HG03097 (cell line): Measurements from ENCODE around the gene BDKRB2.

Source experiments
- ATAC-seq: cut with Tn5 transposase; IDR thresholded peaks from one replicate; pipeline ENCODE4 v1.9.1; 2021; ENCODE audit not compliant: unreplicated experiment, low FRiP score

BDKRB2 gene

GRCh38 chr14:96267336-96267735 lies 62.7 kb downstream of the BDKRB2 start:
- no peak for ATAC-seq

GRCh38 chr14:96267916-96268315 lies 63.3 kb downstream of the BDKRB2 start:
- no peak for ATAC-seq

GRCh38 chr14:96268431-96269358 lies 64.1 kb downstream of the BDKRB2 start:
- no peak for ATAC-seq

- ATAC-seq = no peak
These were observed 64.7 kb downstream of the BDKRB2 start for GRCh38 chr14:96269359-96269710.

- ATAC-seq = no peak
These were observed 66.2 kb downstream of the BDKRB2 start for GRCh38 chr14:96270565-96271420.

- ATAC-seq = no peak
These were observed 66.8 kb downstream of the BDKRB2 start for GRCh38 chr14:96271421-96271762.

- ATAC-seq = no peak
These were observed 68.3 kb downstream of the BDKRB2 start for GRCh38 chr14:96272777-96273473.

GRCh38 chr14:96273629-96274028 lies 69.0 kb downstream of the BDKRB2 start:
- no peak for ATAC-seq

- ATAC-seq = no peak
These were observed 69.5 kb downstream of the BDKRB2 start for GRCh38 chr14:96274122-96274521.

GRCh38 chr14:96274543-96274942 lies 69.9 kb downstream of the BDKRB2 start:
- ATAC-seq = no peak

- no peak for ATAC-seq
These were observed 70.8 kb downstream of the BDKRB2 start for GRCh38 chr14:96275177-96276112.

- no peak for ATAC-seq
These were observed 73.3 kb downstream of the BDKRB2 start for GRCh38 chr14:96277890-96278289.

- ATAC-seq = no peak
These were observed 74.9 kb downstream of the BDKRB2 start for GRCh38 chr14:96279564-96279963.

GRCh38 chr14:96280104-96280503 lies 75.5 kb downstream of the BDKRB2 start:
- no peak for ATAC-seq

- no peak for ATAC-seq
These were observed 76.8 kb downstream of the BDKRB2 start for GRCh38 chr14:96281486-96281885.

- ATAC-seq = no peak
These were observed 79.4 kb downstream of the BDKRB2 start for GRCh38 chr14:96284008-96284407.

- ATAC-seq = no peak
These were observed 79.8 kb downstream of the BDKRB2 start for GRCh38 chr14:96284430-96284829.

- no peak for ATAC-seq
These were observed 81.0 kb downstream of the BDKRB2 start for GRCh38 chr14:96285667-96286066.

GRCh38 chr14:96286251-96286650 lies 81.6 kb downstream of the BDKRB2 start:
- ATAC-seq = no peak

GRCh38 chr14:96287856-96288255 lies 83.2 kb downstream of the BDKRB2 start:
- ATAC-seq = no peak
